Neural cell (in vitro differentiated cells): ENCODE data around the gene IP6K3.

Experiments
- EZH2 ChIP-seq: fragments of 200-600, 300-800 bp; shearing (Covaris generic), sonication (generic); IDR thresholded peaks from 2 replicates; pipeline ENCODE4 v1.6.1; 2014; ENCODE audit warnings: antibody characterized with exemption, low read length, borderline replicate concordance, mild to moderate bottlenecking; ENCODE audit not compliant: insufficient read depth, poor library complexity, severe bottlenecking
- TAF1 ChIP-seq: IDR thresholded peaks from 2 replicates; pipeline ENCODE4 v1.6.1; 2012; ENCODE audit warnings: low read depth
- TF ChIP-seq, protein P1 (sequence below): fragments of 450-650 bp; IDR thresholded peaks from 2 replicates; pipeline ENCODE4 v1.5.1; 2014; ENCODE audit warnings: antibody characterized with exemption, mild to moderate bottlenecking, moderate library complexity; ENCODE audit not compliant: poor library complexity, severe bottlenecking

DNA sequence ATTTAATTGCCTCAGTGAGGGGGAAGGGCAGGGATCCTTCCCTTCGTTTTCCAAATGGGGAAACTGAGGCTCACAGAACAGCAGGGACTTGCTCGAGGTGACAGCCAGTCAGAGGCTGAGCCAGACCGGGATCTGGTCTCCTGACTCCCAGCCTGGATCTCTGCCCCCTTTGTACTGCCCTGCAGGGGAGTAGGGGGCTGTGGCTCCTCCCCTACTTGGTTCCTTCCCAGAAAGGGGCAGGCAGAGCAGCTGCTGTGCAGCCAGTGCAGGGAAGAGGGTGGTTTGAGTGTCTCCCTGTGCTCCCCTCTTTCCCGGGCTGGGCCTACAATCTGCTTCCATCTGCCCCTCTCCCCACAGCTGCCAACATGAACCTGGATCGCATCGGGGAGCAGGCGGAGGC is 72.9 kb downstream of the IP6K3 start:
- TF ChIP-seq, protein P1, sequence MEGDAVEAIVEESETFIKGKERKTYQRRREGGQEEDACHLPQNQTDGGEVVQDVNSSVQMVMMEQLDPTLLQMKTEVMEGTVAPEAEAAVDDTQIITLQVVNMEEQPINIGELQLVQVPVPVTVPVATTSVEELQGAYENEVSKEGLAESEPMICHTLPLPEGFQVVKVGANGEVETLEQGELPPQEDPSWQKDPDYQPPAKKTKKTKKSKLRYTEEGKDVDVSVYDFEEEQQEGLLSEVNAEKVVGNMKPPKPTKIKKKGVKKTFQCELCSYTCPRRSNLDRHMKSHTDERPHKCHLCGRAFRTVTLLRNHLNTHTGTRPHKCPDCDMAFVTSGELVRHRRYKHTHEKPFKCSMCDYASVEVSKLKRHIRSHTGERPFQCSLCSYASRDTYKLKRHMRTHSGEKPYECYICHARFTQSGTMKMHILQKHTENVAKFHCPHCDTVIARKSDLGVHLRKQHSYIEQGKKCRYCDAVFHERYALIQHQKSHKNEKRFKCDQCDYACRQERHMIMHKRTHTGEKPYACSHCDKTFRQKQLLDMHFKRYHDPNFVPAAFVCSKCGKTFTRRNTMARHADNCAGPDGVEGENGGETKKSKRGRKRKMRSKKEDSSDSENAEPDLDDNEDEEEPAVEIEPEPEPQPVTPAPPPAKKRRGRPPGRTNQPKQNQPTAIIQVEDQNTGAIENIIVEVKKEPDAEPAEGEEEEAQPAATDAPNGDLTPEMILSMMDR = no peak
- TF ChIP-seq EZH2 (no peak), TAF1 (no peak)
